ENCODE data around the gene FSD1L.

Gene FSD1L

DNA sequence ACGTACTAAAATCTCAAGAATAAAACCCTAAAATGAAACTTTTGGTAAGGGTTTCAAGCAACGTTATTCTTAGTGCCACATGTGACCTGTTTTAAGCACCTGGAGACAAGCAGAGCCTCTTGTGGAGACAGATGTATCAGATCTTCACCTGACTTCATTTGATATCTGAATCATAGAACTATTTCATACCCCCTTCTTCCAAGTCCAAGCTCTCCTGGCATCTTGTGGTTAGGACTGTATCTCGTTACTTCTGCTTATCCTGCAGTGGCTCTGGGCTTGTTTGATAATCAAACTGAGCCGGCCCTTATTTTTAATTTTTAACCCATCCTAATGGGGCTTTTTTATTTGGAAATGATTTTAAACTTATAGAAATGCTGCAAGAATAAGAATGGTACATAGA lies 11.1 kb upstream of the FSD1L start:
- DNase-seq: no peak

- no peak for DNase-seq
These were observed 10.1 kb upstream of the FSD1L start for GRCh38 chr9:105437704-105438103.

GRCh38 chr9:105438141-105438806 lies 9.6 kb upstream of the FSD1L start:
- peak; percentile 76 to 93 for DNase-seq

GRCh38 chr9:105439428-105439827 lies 8.4 kb upstream of the FSD1L start:
- no peak for DNase-seq

GRCh38 chr9:105441616-105442160 lies 6.1 kb upstream of the FSD1L start:
- DNase-seq: no peak

DNA sequence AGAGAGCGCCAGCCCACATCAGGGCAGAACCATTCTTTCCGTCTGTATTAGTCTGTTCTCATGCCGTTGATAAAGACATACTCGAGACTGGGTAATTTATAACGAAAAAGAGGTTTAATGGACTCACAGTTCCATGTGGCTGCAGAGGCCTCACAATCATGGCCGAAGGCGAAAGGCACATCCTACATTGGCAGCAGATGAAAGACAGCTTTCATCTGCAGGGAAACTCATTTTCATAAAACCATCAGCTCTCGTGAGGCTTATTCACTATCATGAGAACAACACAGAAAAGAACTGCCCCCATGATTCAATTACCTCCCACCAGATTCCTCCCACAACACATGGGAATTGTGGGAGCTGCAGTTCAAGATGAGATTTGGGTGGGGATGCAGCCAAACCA lies 4.7 kb upstream of the FSD1L start:
- DNase-seq: no peak

DNA sequence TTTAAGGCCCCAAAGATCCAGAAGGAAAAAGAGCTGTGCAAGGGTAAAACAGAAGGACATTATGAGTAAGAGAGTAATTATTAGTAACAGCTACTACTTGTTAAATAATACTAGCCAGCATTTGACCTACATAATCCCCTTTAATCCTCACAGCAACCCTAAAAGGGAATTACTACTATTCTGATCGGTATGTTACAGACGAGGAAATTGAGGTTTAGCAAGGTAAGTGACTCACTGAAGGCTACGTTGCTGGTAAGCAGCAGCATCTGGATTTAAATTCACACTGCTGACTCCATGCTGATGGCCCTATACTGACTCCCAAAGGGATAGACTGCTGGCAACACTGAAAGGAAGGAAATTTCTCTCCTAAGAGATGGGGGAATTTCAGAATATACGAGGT lies 3.7 kb upstream of the FSD1L start:
- DNase-seq: peak; percentile 39 to 79

DNA sequence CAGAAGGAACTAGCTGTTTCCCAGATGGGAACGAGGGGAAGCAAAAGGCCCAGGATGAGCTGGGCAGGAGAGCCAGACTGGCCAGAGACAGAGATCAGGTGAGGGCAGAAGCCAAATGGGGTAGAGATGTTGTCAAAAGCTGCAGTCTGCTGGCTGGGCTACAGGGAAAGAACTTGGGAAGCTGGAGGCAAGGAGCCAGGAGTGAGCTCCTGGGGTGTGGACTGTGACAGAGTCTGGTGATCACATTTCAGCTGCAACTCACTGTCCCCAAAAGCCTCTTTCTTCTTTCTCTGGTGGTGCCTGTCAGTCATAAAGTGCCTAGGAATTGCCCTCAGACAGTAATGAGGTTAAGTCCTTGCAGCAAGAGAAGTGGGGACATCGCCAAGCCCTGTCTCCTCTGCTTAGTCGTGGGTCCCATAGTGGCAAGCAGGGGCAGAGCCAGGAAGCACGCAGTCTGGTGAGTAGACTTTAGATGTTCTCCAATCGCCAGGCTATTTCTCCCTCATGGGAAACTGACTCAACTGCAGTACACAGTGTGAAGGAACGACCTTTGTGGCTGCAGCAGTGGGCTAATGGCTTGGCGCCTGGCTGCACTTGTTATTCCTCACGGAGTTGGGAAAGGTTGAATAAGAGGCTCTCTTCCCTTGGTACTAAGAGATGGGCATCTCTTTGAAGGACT lies 2.5 kb upstream of the FSD1L start:
- no peak for DNase-seq

DNA sequence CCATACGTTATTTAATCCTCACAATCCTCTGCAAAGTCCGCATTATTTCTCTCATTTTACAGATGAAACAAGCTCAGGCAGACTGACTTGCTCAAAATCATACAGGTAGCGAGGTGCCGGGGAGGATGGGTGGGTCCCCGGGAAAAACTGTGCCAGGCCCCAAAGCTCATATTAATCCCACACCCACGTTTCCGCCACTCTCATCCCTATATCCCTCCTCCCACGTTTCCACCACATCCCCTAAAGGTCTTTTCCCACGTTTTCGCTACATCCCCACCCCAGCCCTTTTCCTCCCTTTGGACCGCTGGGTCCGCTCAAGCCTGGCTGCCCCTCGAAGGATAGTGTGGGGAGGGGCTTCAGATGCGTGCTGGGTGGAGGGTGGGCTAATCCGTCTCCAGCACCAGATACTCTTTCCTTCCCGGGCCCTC lies 434 bp upstream of the FSD1L start:
- peak; percentile 73 to 80 for DNase-seq

- no peak for DNase-seq
These were observed 1.2 kb downstream of the FSD1L start for GRCh38 chr9:105449081-105449480.

- DNase-seq: no peak
These were observed 4.4 kb downstream of the FSD1L start for GRCh38 chr9:105452185-105452584.

DNA sequence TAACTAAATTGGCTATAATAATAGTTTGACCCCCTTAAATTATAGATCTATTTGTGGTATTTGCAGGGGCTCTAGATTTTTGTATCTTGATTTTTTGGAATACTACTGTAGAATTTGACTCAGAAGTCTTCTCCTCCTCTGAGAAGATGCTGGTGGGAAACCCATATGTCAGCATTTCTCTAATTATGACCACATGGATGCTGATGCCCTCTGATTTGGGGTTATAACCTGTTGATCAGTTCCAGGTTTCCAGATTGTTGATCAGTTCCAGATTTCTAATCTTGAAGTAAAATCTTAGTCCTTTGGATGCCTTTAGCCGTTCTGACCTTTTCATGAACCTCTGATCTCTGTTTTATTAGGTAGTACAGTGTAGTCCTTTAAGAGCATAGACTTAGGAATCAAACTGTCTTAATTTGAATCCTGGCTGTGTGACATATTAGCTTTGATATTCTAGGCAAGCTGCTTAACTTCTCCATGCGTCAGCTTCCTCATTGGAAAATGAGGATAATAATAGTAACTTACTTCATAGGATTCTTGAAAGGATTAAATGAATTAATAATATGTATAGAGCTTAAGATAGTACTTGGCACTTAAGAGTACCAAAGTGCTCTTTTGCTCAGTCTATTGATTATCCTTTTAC lies 8.1 kb downstream of the FSD1L start:
- no peak for DNase-seq

- no peak for DNase-seq
These were observed 9.9 kb downstream of the FSD1L start for GRCh38 chr9:105457560-105458294.

GRCh38 chr9:105458404-105458803 lies 10.6 kb downstream of the FSD1L start:
- no peak for DNase-seq

- no peak for DNase-seq
These were observed 11.5 kb downstream of the FSD1L start for GRCh38 chr9:105459336-105459735.

DNA sequence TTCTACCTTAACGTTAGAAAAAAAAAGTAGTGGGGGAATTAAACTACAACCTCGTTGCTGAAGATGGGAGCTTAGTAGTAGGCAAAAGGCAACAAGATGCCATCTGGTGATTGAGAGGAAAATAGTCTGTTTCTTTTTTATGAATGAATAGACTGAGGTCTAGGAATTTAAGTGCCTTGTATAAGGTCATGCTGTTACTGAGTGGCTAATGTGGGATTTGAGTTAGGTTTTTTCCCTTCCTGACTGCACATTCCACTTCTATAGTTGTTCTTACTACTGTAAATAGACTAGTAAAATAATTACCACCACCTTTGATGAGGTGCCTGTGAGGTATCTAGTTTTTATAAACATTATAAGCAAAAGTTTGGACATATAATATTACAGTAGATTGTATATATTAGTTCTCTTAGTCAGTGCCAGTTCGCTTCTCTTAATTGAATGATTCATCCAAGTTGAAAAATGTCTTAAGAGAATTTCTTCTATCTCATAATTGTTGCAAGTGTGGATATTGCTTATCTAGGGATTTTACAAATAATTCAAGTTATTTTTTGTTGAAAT lies 19.1 kb downstream of the FSD1L start:
- DNase-seq: peak in 1 of 2 experiments; percentile 48

GRCh38 chr9:105468875-105469274 lies 21.0 kb downstream of the FSD1L start:
- no peak for DNase-seq

DNA sequence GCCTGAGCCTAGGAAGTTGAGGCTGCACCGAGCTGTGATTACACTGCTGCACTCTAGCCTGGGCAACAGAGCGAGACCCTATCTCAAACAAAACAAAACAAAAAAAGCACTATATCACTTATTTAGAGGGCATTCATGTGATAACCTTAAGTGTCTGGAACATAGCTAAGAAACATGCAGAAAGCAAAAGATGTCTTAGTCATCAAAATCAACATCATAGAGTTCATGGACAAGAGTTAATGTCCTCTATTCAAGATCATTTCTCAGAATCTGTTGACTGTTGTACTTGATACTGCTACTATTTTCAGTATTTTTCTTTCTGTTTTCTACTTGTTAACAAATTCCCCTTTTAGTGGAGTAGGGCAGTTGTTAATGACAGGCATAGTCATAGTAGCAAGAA lies 25.4 kb downstream of the FSD1L start:
- DNase-seq: no peak

DNA sequence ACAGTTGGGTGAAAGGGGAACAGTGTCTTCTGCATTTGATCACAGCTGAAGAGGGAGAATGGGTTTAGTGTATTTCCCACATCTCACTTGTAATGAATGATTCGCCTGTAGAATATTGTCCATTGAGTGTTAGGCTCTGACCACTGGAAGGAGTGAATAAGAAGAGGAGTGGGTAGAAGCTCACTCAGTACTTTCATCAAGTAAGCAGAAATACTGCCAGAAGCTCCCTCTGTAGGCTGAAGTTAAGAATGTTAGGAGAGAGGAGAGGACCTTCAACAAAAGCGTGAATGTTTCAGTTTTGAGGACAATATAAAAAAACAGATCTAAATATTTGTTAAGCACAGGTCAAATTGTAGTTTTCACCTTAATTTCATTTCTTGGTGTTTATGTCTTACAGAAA lies 27.5 kb downstream of the FSD1L start:
- peak in 1 of 2 experiments; percentile 33 for DNase-seq

- no peak for DNase-seq
These were observed 32.0 kb downstream of the FSD1L start for GRCh38 chr9:105479846-105480245.

DNA sequence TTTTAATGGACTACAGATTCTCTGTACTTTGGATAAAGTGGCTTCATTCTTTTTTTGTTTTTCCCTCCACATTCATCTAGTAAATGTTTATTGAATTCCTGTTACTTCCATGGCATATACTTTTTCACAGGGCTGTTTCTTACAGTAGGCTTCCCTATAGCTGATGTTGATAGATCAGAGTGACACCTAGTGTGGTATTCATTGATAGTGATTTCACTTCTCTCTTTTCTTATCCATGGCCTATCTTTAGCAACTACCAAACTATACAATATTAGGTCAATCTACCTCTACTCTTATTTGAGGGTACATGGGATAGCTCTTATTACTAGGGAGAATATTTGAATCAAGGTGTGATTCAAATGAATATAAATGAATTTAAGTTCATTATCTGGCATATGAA lies 35.8 kb downstream of the FSD1L start:
- DNase-seq: no peak

- no peak for DNase-seq
These were observed 36.4 kb downstream of the FSD1L start for GRCh38 chr9:105484226-105484625.

- DNase-seq: no peak
These were observed 37.3 kb downstream of the FSD1L start for GRCh38 chr9:105485131-105485530.
